MM.1S (cell line): ENCODE results near the gene IFITM10.

Experiments
- DNase-seq: peaks from one replicate; pipeline ENCODE4 v3.0.0-alpha.2; 2015
- H2AFZ ChIP-seq: fragments of 300-600 bp; sonication (generic); 2 replicates; pipeline ENCODE4 v1.6.0; 2016; ENCODE audit warnings: antibody characterized with exemption, low read length
- H3F3A ChIP-seq: fragments of 300-600 bp; sonication (generic); 2 replicates; pipeline ENCODE4 v1.6.1; 2016; ENCODE audit warnings: mild to moderate bottlenecking, antibody characterized with exemption, low read length, moderate library complexity, mixed read lengths; ENCODE audit not compliant: insufficient read depth
- H3K27ac ChIP-seq: fragments of 300-600 bp; sonication (generic); 2 replicates; pipeline ENCODE4 v1.5.1; 2016; ENCODE audit warnings: mild to moderate bottlenecking, low read length
- H3K27me3 ChIP-seq: fragments of 300-600 bp; sonication (generic); replicated peaks from 2 replicates; pipeline ENCODE4 v1.6.0; 2016; ENCODE audit warnings: low read length; ENCODE audit not compliant: insufficient read depth
- H3K36me3 ChIP-seq: fragments of 300-600 bp; sonication (generic); replicated peaks from 2 replicates; pipeline ENCODE4 v1.6.1; 2016; ENCODE audit warnings: mild to moderate bottlenecking, low read length, mixed read lengths; ENCODE audit not compliant: insufficient read depth
- H3K4me1 ChIP-seq: fragments of 300-600 bp; sonication (generic); 2 replicates; pipeline ENCODE4 v1.6.1; 2016; ENCODE audit warnings: low read length, mixed read lengths
- H3K4me2 ChIP-seq: fragments of 300-600 bp; sonication (generic); 2 replicates; pipeline ENCODE4 v1.6.0; 2016; ENCODE audit warnings: low read depth, low read length
- H3K4me3 ChIP-seq: fragments of 300-600 bp; sonication (generic); 2 replicates; pipeline ENCODE4 v1.5.1; 2016; ENCODE audit warnings: low read length, mixed read lengths
- H3K79me2 ChIP-seq: fragments of 300-600 bp; sonication (generic); 2 replicates; pipeline ENCODE4 v1.6.1; 2016; ENCODE audit warnings: mixed run types, low read length, mixed read lengths
- H3K9ac ChIP-seq: fragments of 300-600 bp; sonication (generic); 2 replicates; pipeline ENCODE4 v1.6.1; 2016; ENCODE audit warnings: low read length, mixed read lengths
- H3K9me2 ChIP-seq: fragments of 300-600 bp; sonication (generic); replicated peaks from 2 replicates; pipeline ENCODE4 v1.6.1; 2016; ENCODE audit warnings: mild to moderate bottlenecking, low read length, mixed read lengths; ENCODE audit not compliant: insufficient read depth
- H3K9me3 ChIP-seq: fragments of 300-600 bp; sonication (generic); replicated peaks from 2 replicates; pipeline ENCODE4 v1.6.1; 2016; ENCODE audit warnings: mild to moderate bottlenecking, low read length, mixed read lengths; ENCODE audit not compliant: insufficient read depth
- H4K20me1 ChIP-seq: fragments of 300-600 bp; sonication (generic); 2 replicates; pipeline ENCODE4 v1.6.1; 2016; ENCODE audit warnings: mild to moderate bottlenecking, low read length, moderate library complexity, mixed read lengths; ENCODE audit not compliant: insufficient read depth
- CTCF ChIP-seq: fragments of 300-600 bp; sonication (generic); IDR thresholded peaks from 2 replicates; pipeline ENCODE4 v1.5.1; 2016; ENCODE audit warnings: antibody characterized with exemption, low read length, mixed read lengths
- EZH2 ChIP-seq: fragments of 300-600 bp; sonication (generic); optimal IDR thresholded peaks from 2 replicates; pipeline ENCODE3; 2017; ENCODE audit warnings: low read depth, mild to moderate bottlenecking, antibody characterized with exemption, low read length, mixed read lengths
- EZH2phosphoT487 ChIP-seq: fragments of 300-600 bp; sonication (generic); IDR thresholded peaks from 2 replicates; pipeline ENCODE4 v1.6.1; 2018; ENCODE audit warnings: antibody characterized with exemption, low read length

The IFITM10 gene

GRCh38 chr11:1760351-1761109, 10.1 kb upstream of the IFITM10 start:
- H3K4me2 ChIP-seq: no peak overlapping the region
- H2AFZ ChIP-seq: no peak overlapping the region
- H3K9me3 ChIP-seq: no peaks in the 10 kb centered on the region
- no peaks in the 10 kb centered on the region for H3K9me2 ChIP-seq
- no peaks in the 10 kb centered on the region for H3K36me3 ChIP-seq
- no peak overlapping the region for H3K27ac ChIP-seq
- H3K9ac ChIP-seq: no peak overlapping the region
- H4K20me1 ChIP-seq: no peaks in the 10 kb centered on the region
- peaks cover 2% of the 10 kb centered on the region; the same call in 1 of the 2 replicates for H3K27me3 ChIP-seq
- no peak overlapping the region for H3K4me3 ChIP-seq
- no peaks in the 10 kb centered on the region for H3F3A ChIP-seq
- TF ChIP-seq EZH2phosphoT487: no peak
- no peak for TF ChIP-seq EZH2
- 0 out of 2 replicates have a peak, but pooled peaks cover 5% of the 10 kb centered on the region for H3K4me1 ChIP-seq
- H3K79me2 ChIP-seq: peaks cover 18% of the 10 kb centered on the region
- DNase-seq: no peak

- Histone ChIP-seq H3F3A (no peaks in the 10 kb centered on the region), H3K27ac (no peak overlapping the region), H3K9me3 (no peaks in the 10 kb centered on the region), H2AFZ (no peak overlapping the region), H3K4me3 (no peak overlapping the region), H3K9ac (no peak overlapping the region), H3K27me3 (no peaks in the 10 kb centered on the region), H3K4me1 (0 out of 2 replicates have a peak, but pooled peaks cover 5% of the 10 kb centered on the region), H4K20me1 (no peaks in the 10 kb centered on the region), H3K79me2 (peaks cover 18% of the 10 kb centered on the region), H3K4me2 (no peak overlapping the region), H3K9me2 (no peaks in the 10 kb centered on the region), H3K36me3 (no peaks in the 10 kb centered on the region)
- TF ChIP-seq EZH2 (no peak), CTCF (no peak), EZH2phosphoT487 (no peak)
- DNase-seq: no peak
These were observed 9.4 kb upstream of the IFITM10 start for GRCh38 chr11:1759851-1760220.

GRCh38 chr11:1759151-1759850, 8.9 kb upstream of the IFITM10 start:
- TF ChIP-seq EZH2: no peak
- TF ChIP-seq CTCF: no peak
- no peak for TF ChIP-seq EZH2phosphoT487
- no peaks in the 10 kb centered on the region for H4K20me1 ChIP-seq
- H3F3A ChIP-seq: no peaks in the 10 kb centered on the region
- H2AFZ ChIP-seq: no peak overlapping the region
- H3K27ac ChIP-seq: no peak overlapping the region
- H3K9ac ChIP-seq: no peak overlapping the region
- 0 out of 2 replicates have a peak, but pooled peaks cover 5% of the 10 kb centered on the region for H3K4me1 ChIP-seq
- no peaks in the 10 kb centered on the region for H3K36me3 ChIP-seq
- H3K4me2 ChIP-seq: no peak overlapping the region
- H3K27me3 ChIP-seq: no peaks in the 10 kb centered on the region
- DNase-seq: no peak
- no peaks in the 10 kb centered on the region for H3K9me3 ChIP-seq
- H3K79me2 ChIP-seq: peaks cover 18% of the 10 kb centered on the region
- H3K4me3 ChIP-seq: no peak overlapping the region
- no peaks in the 10 kb centered on the region for H3K9me2 ChIP-seq
